AG04450 (cell line): ENCODE measurements around the gene SART1. TPM values are rescaled to one million over a fixed set of nuclear protein-coding genes. Genes with fewer than 3 reads are reported as not detected.

Experiments used
- CTCF ChIA-PET: fragments of 300-600, 350-600 bp; formaldehyde crosslinking; extraction: SDS; loops from one replicate; lab custom pipeline; 2022; ENCODE audit warnings: antibody characterized with exemption, inconsistent platforms; lab: Charles Lee
- POLR2A ChIA-PET: fragments of 350-600 bp; formaldehyde crosslinking; extraction: SDS; loops from one replicate; lab custom pipeline; 2021; ENCODE audit warnings: antibody characterized with exemption, inconsistent platforms; lab: Yijun Ruan, JAX
- DNase-seq: peaks from one replicate; pipeline ENCODE4 v3.0.0-alpha.2; 2011; ENCODE audit warnings: low read depth, low spot score
- H3K27ac ChIP-seq: one replicate; pipeline ENCODE4 v1.5.1; 2012; ENCODE audit warnings: low read depth, low read length, control low read depth
- H3K27me3 ChIP-seq: one replicate; pipeline ENCODE4 v1.6.0; 2012; ENCODE audit warnings: low read length; ENCODE audit not compliant: control insufficient read depth, insufficient read depth
- H3K4me3 ChIP-seq: 2 replicates; pipeline ENCODE4 v1.5.1; 2011; ENCODE audit warnings: mild to moderate bottlenecking, low read depth, low read length, control low read depth
- H3K9me3 ChIP-seq: 2 replicates; pipeline ENCODE4 v1.5.1; 2012; ENCODE audit warnings: low read length; ENCODE audit not compliant: control insufficient read depth, insufficient read depth
- polyA plus RNA-seq: library from polyadenylated mRNA; depleted of rRNA; stranded (reverse); fragments of >200 nt; gene quantifications from 2 replicates; pipeline ENCODE4 v1.2.3, GENCODE V29; 2011
- TF ChIP-seq, protein P1 (sequence below): IDR thresholded peaks from 2 replicates; pipeline ENCODE4 v1.5.1; 2011; ENCODE audit warnings: low read depth, low read length, control low read depth, inconsistent platforms

Gene SART1
- polyA plus RNA-seq, 1 experiment, result 14.3 TPM

DNA sequence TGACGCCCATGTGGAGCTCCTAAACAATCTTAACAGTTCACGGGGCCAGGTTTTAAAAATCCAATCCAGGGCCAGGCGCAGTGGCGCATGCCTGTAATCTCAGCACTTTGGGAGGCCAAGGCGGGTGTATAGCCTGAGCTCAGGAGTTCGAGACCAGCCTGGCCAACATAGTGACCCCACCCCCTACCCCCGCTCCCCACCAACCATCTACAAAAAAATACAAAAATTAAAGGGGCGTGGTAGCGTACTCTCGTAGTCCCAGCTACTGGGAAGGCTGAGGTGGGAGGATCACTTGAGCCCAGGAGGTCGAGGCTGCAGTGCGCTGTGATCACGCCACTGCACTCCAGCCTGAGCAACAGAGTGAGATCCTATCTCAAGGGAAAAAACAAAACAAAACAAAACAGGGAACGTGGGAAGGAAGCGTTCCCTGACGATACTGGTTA, 689 bp upstream of the SART1 start:
- POLR2A ChIA-PET, result interaction anchor here (0.7 to 1.6 kb wide), 7 partner anchors 10 to 307 kb away, joined by 3 to 8 read pairs (median 5); partner anchors contain the start of genes BANF1, CCDC85B and EIF1AD
- TF ChIP-seq, protein P1, sequence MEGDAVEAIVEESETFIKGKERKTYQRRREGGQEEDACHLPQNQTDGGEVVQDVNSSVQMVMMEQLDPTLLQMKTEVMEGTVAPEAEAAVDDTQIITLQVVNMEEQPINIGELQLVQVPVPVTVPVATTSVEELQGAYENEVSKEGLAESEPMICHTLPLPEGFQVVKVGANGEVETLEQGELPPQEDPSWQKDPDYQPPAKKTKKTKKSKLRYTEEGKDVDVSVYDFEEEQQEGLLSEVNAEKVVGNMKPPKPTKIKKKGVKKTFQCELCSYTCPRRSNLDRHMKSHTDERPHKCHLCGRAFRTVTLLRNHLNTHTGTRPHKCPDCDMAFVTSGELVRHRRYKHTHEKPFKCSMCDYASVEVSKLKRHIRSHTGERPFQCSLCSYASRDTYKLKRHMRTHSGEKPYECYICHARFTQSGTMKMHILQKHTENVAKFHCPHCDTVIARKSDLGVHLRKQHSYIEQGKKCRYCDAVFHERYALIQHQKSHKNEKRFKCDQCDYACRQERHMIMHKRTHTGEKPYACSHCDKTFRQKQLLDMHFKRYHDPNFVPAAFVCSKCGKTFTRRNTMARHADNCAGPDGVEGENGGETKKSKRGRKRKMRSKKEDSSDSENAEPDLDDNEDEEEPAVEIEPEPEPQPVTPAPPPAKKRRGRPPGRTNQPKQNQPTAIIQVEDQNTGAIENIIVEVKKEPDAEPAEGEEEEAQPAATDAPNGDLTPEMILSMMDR, result no peak
- CTCF ChIA-PET, result interaction anchor here (2.6 to 3.1 kb wide), 2 partner anchors 72 to 76 kb away, joined by 8 to 21 read pairs; partner anchors contain the start of gene FIBP
- H3K27ac ChIP-seq, result peak overlapping the region; percentile 85
- DNase-seq, result no peak
- no peaks in the 10 kb centered on the region for H3K27me3 ChIP-seq
- no peaks in the 10 kb centered on the region; the same call in 1 of the 2 replicates for H3K9me3 ChIP-seq
- H3K4me3 ChIP-seq, result peak overlapping the region; percentile 89

DNA sequence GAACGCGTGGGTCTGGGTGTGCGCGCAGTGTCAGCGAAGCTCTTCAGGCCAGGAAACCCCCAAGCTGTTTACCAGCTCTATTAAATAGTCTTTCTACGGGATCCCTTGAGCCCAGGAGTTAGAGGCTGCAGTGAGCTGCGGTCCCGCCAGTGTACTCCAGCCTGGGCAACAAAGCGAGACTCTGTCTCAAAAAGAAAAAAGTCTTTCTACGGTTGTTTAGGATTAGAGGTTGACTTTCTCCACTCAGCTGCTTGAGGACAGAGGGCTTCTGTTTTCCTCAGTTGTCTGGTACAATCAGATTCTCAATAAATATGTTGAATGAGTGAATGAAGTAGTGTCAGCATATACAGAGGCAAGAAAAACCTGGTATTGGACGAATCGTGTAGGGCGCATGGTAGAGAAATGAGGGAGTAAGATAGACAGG, 619 bp downstream of the SART1 start:
- no peak for DNase-seq
- Histone ChIP-seq H3K27ac (peak overlapping the region; percentile 21), H3K9me3 (no peaks in the 10 kb centered on the region; the same call in 1 of the 2 replicates), H3K27me3 (no peaks in the 10 kb centered on the region), H3K4me3 (peak overlapping the region; percentile 89)
- ChIA-PET POLR2A (interaction anchor here (1.1 to 1.6 kb wide), 3 partner anchors 9 to 47 kb away, joined by 4 to 5 read pairs (median 5); partner anchors contain the start of genes BANF1 and EIF1AD), CTCF (interaction anchor here (0.6 to 3.1 kb wide), 2 partner anchors 74 to 298 kb away, joined by 4 to 21 read pairs; partner anchors contain the start of gene FIBP)
- TF ChIP-seq, protein P1, result no peak

DNA sequence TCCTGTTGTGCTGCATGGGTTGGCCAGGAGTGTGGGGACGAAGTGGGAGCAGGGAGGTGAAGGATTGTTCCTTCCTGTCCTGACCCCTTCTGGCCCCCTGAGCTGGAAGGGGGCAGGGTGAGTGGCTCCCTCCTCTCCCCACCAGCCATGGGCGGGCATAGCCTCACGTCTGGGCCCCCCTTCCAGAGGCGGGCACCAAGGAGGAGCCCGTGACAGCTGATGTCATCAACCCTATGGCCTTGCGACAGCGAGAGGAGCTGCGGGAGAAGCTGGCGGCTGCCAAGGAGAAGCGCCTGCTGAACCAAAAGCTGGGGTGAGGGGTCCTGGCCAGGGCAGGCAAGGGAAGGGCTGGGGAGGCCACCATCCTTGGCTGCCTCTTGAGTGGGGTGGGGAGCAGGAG, 3.4 kb downstream of the SART1 start:
- ChIA-PET CTCF (no interaction called here), POLR2A (no interaction called here)
- TF ChIP-seq, protein P1, result no peak

DNA sequence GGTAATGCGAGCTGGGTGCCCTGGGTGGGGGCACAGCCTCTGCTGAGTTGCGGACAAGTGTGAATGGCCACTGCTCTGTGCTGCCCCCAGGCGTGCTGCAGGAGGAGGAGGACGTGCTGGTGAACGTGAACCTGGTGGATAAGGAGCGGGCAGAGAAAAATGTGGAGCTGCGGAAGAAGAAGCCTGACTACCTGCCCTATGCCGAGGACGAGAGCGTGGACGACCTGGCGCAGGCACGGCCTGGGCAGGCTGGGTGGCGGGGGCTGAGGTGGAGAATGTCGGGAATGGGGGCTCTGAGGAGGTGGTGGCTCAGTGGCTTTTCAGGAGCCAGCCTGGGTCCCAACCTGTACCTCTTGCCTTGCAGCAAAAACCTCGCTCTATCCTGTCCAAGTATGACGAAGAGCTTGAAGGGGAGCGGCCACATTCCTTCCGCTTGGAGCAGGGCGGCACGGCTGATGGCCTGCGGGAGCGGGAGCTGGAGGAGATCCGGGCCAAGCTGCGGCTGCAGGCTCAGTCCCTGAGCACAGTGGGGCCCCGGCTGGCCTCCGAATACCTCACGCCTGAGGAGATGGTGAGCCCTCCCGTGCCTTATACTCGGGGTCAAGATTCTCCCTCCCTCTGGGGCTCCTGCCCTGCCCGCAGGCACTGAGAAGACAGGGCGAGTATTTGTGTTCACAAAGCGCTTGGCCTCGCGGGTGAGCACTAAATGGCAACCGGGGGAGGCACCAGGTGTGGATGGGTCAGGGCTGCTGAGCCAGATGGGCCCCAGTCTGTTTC, 4.6 kb downstream of the SART1 start:
- TF ChIP-seq, protein P1, result no peak
- Histone ChIP-seq H3K4me3 (no peak overlapping the region), H3K27ac (no peak overlapping the region), H3K27me3 (no peaks in the 10 kb centered on the region), H3K9me3 (no peaks in the 10 kb centered on the region; the same call in 1 of the 2 replicates)
- DNase-seq, result no peak
- POLR2A ChIA-PET, result no interaction called here
- CTCF ChIA-PET, result interaction anchor here (0.8 to 1.4 kb wide), 2 partner anchors 26 to 82 kb away, joined by 3 read pairs; no protein-coding TSS in a partner anchor

More for the DNA sequence above, 3.4 kb downstream of the SART1 start:
- Histone ChIP-seq H3K4me3 (no peak overlapping the region), H3K9me3 (no peaks in the 10 kb centered on the region; the same call in 1 of the 2 replicates), H3K27me3 (no peaks in the 10 kb centered on the region), H3K27ac (no peak overlapping the region)
- no peak for DNase-seq
